Measurements from ENCODE around the gene HDAC4. TPM values are rescaled to one million over a fixed set of nuclear protein-coding genes. Genes with fewer than 3 reads are reported as not detected.

The HDAC4 gene
- total RNA-seq, 1 donor from 2014 or later = 11.8 TPM

GRCh38 chr2:239380831-239381708 lies 19.8 kb downstream of the HDAC4 start:
- H3K4me3 Mint-ChIP-seq (ENCODE audit: unreplicated experiment) = no peak overlapping the region
- H3K9me3 Mint-ChIP-seq (ENCODE audit: unreplicated experiment) = no peaks in the 10 kb centered on the region
- Histone ChIP-seq H3K9ac (ENCODE audit: low read length) (no peak overlapping the region), H3K4me3 (ENCODE audit: insufficient read depth, low read depth, low read length) (no peak overlapping the region), H3K4me1 (ENCODE audit: insufficient read depth, low read length) (no peaks in the 10 kb centered on the region), H3K79me2 (ENCODE audit: insufficient read depth, low read length) (no peaks in the 10 kb centered on the region), H4K20me1 (ENCODE audit: insufficient read depth, low read length) (peaks cover 20% of the 10 kb centered on the region), H3K36me3 (ENCODE audit: insufficient read depth, low read length) (no peaks in the 10 kb centered on the region), H3K9me3 (ENCODE audit: insufficient read depth, low read depth, low read length) (no peaks in the 10 kb centered on the region), H3K27me3 (ENCODE audit: insufficient read depth, low read length) (no peaks in the 10 kb centered on the region), H3K4me2 (ENCODE audit: low read length) (peak overlapping the region; percentile 24), H3K27ac (ENCODE audit: low read depth, low read length) (no peak overlapping the region), H2AFZ (ENCODE audit: low read depth, low read length) (peak overlapping the region; percentile 5)
- no peak overlapping the region for H3K27ac Mint-ChIP-seq (ENCODE audit: unreplicated experiment)
- H3K27me3 Mint-ChIP-seq (ENCODE audit: low read depth, unreplicated experiment) = peaks cover 2% of the 10 kb centered on the region
- peaks cover 20% of the 10 kb centered on the region for H3K36me3 Mint-ChIP-seq (ENCODE audit: low read depth, unreplicated experiment)
- H3K4me1 Mint-ChIP-seq (ENCODE audit: low read depth, unreplicated experiment) = no peaks in the 10 kb centered on the region
- peak; percentile 13 for FAIRE-seq
- TF ChIP-seq CTCF (IDR thresholded peaks at IDR 0.05; ENCODE audit: insufficient read depth, low read depth, low read length) (no peak), EZH2 (IDR thresholded peaks at IDR 0.05; ENCODE audit: insufficient read depth, low read length) (no peak)
- DNase-seq (ENCODE audit: low read depth) = no peak

GRCh38 chr2:239379641-239380170 lies 21.1 kb downstream of the HDAC4 start:
- H3K27ac Mint-ChIP-seq (ENCODE audit: unreplicated experiment) = no peak overlapping the region
- Histone ChIP-seq H3K4me2 (ENCODE audit: low read length) (no peak overlapping the region), H3K9me3 (ENCODE audit: insufficient read depth, low read depth, low read length) (no peaks in the 10 kb centered on the region), H3K9ac (ENCODE audit: low read length) (no peak overlapping the region), H3K27ac (ENCODE audit: low read depth, low read length) (no peak overlapping the region), H3K4me1 (ENCODE audit: insufficient read depth, low read length) (no peaks in the 10 kb centered on the region), H3K79me2 (ENCODE audit: insufficient read depth, low read length) (no peaks in the 10 kb centered on the region), H3K4me3 (ENCODE audit: insufficient read depth, low read depth, low read length) (no peak overlapping the region), H2AFZ (ENCODE audit: low read depth, low read length) (no peak overlapping the region), H3K36me3 (ENCODE audit: insufficient read depth, low read length) (no peaks in the 10 kb centered on the region), H4K20me1 (ENCODE audit: insufficient read depth, low read length) (peaks cover 20% of the 10 kb centered on the region), H3K27me3 (ENCODE audit: insufficient read depth, low read length) (no peaks in the 10 kb centered on the region)
- no peak overlapping the region for H3K4me3 Mint-ChIP-seq (ENCODE audit: unreplicated experiment)
- no peaks in the 10 kb centered on the region for H3K4me1 Mint-ChIP-seq (ENCODE audit: low read depth, unreplicated experiment)
- no peaks in the 10 kb centered on the region for H3K9me3 Mint-ChIP-seq (ENCODE audit: unreplicated experiment)
- H3K27me3 Mint-ChIP-seq (ENCODE audit: low read depth, unreplicated experiment) = peaks cover 2% of the 10 kb centered on the region
- H3K36me3 Mint-ChIP-seq (ENCODE audit: low read depth, unreplicated experiment) = peaks cover 16% of the 10 kb centered on the region
- no peak for DNase-seq (ENCODE audit: low read depth)
- TF ChIP-seq EZH2 (IDR thresholded peaks at IDR 0.05; ENCODE audit: insufficient read depth, low read length) = no peak
- TF ChIP-seq CTCF (IDR thresholded peaks at IDR 0.05; ENCODE audit: insufficient read depth, low read depth, low read length) = no peak
- no peak for FAIRE-seq
